Prostate gland (tissue), 2 donors: ENCODE measurements around the gene PANK1.

Source experiments
- POLR2A ChIP-seq: fragments of 450-650 bp; IDR thresholded peaks from one replicate; pipeline ENCODE4 v1.6.1; 2016; ENCODE audit warnings: antibody characterized with exemption, mild to moderate bottlenecking
- TF ChIP-seq, protein P1 (sequence below), 4 experiments: fragments of 200-600 bp in 2 of 4; fragments of 450-650 bp in 2 of 4; sonication (generic) in 2 of 4; IDR thresholded peaks; 1 replicate in 3 of 4; 2 replicates in 1 of 4; pipeline ENCODE4 v1.5.1; 2016 to 2019; ENCODE audit warnings: antibody characterized with exemption in 4 of 4, mild to moderate bottlenecking in 2 of 4, moderate library complexity in 2 of 4

- TF ChIP-seq, protein P1, sequence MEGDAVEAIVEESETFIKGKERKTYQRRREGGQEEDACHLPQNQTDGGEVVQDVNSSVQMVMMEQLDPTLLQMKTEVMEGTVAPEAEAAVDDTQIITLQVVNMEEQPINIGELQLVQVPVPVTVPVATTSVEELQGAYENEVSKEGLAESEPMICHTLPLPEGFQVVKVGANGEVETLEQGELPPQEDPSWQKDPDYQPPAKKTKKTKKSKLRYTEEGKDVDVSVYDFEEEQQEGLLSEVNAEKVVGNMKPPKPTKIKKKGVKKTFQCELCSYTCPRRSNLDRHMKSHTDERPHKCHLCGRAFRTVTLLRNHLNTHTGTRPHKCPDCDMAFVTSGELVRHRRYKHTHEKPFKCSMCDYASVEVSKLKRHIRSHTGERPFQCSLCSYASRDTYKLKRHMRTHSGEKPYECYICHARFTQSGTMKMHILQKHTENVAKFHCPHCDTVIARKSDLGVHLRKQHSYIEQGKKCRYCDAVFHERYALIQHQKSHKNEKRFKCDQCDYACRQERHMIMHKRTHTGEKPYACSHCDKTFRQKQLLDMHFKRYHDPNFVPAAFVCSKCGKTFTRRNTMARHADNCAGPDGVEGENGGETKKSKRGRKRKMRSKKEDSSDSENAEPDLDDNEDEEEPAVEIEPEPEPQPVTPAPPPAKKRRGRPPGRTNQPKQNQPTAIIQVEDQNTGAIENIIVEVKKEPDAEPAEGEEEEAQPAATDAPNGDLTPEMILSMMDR (IDR thresholded peaks at IDR 0.05), result no peak
- no peak for TF ChIP-seq POLR2A
Measured at GRCh38 chr10:89651916-89652573, 7.0 kb upstream of the PANK1 start.
